PFSK-1 (cell line): Measurements from ENCODE around the gene SOCS7.

ENCODE experiments used
- POLR2AphosphoS5 ChIP-seq: IDR thresholded peaks from 2 replicates; pipeline ENCODE4 v1.6.1; 2012; ENCODE audit warnings: low read depth, mild to moderate bottlenecking, control low read depth, low read length, moderate library complexity
- TAF1 ChIP-seq: IDR thresholded peaks from 2 replicates; pipeline ENCODE4 v1.6.1; 2012; ENCODE audit warnings: low read length, control low read depth, borderline replicate concordance; ENCODE audit not compliant: insufficient read depth

DNA sequence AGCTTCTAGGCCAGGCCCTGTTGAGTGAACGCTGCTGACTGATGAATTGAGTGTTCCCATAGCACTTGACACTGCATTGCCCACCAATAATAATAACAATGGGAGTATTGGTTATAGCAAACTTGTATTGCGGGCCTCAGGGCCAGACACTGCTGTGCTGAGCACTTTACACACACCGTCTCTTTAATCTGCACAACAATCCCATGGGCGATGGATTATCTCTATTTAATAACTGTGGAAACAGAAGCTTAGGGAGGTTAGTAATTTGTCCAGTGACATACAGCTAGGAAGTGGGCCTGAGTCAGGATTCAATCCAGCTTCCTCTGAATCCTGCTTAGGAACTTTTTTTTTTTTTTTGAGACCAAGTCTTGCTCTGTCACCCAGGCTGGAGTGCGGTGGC lies 87.8 kb downstream of the SOCS7 start:
- TF ChIP-seq TAF1 (no peak), POLR2AphosphoS5 (no peak)
